Gastrocnemius medialis (tissue), 4 donors: ENCODE measurements around the gene LIPT1.

Experiments
- POLR2A ChIP-seq, 2 donors: fragments of 450-650 bp; IDR thresholded peaks; one replicate each; pipeline ENCODE4 v1.6.1; 2017; ENCODE audit warnings: antibody characterized with exemption in 2 of 2, mild to moderate bottlenecking in 2 of 2, moderate library complexity in 2 of 2
- TF ChIP-seq, protein P1 (sequence below), 5 experiments: fragments of 450-650 bp in 3 of 5; fragments of 200-600 bp in 2 of 5; sonication (generic) in 2 of 5; IDR thresholded peaks in 4 of 5; conservative IDR thresholded peaks in 1 of 5; 1 replicate in 4 of 5; 2 replicates in 1 of 5; pipeline ENCODE4 v1.5.1; 2016 to 2019; ENCODE audit warnings: antibody characterized with exemption in 5 of 5, mild to moderate bottlenecking in 3 of 5, moderate library complexity in 3 of 5

DNA sequence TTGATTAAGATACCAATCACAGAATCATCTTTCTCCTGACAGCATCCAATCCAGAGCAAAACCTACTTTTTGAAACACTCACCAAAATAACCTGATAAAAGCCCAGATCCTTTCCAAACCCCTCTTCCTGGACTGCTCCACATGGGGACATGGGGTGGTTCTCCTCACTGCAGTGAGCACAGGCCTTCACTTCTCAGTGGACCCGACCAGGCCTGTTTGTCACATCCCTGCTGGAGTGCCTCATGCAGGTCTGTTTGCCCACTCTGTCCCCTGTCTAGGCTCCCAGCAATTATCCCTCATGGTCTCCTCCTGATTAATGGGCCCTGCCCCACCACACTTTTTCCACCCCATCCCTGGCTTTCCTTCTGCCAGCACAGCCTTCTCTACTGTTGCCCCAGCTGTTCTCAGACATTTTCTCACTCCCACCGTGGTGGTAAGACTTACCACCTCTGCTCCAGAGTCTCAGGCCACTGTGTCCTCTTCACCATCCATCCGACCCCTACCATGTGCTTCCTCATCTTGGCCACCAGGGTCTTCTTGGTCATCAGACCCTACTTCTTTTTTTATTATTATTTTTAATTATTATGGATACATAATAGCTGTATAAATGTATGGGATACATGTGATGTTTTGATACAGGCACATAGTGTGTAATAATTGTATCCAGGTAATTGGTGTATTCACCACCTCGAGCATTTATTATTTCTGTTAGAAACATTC lies 47.4 kb downstream of the LIPT1 start:
- TF ChIP-seq, protein P1, sequence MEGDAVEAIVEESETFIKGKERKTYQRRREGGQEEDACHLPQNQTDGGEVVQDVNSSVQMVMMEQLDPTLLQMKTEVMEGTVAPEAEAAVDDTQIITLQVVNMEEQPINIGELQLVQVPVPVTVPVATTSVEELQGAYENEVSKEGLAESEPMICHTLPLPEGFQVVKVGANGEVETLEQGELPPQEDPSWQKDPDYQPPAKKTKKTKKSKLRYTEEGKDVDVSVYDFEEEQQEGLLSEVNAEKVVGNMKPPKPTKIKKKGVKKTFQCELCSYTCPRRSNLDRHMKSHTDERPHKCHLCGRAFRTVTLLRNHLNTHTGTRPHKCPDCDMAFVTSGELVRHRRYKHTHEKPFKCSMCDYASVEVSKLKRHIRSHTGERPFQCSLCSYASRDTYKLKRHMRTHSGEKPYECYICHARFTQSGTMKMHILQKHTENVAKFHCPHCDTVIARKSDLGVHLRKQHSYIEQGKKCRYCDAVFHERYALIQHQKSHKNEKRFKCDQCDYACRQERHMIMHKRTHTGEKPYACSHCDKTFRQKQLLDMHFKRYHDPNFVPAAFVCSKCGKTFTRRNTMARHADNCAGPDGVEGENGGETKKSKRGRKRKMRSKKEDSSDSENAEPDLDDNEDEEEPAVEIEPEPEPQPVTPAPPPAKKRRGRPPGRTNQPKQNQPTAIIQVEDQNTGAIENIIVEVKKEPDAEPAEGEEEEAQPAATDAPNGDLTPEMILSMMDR (IDR thresholded peaks at IDR 0.05 in 4 of 5, conservative IDR thresholded peaks at IDR 0.05 in 1 of 5) = no peak
- TF ChIP-seq POLR2A (IDR thresholded peaks at IDR 0.05) = no peak
